Activated naive CD4-positive, alpha-beta T cell treated with anti-CD3 and anti-CD28 coated beads, Interleukin-2, amount 10 ng/mL, durations not matched to agents 7 days and 5 days (primary cell): ENCODE measurements around the gene ZBTB46.
"Not testable (repeated sequence)": the region's sequence is repeated elsewhere in the genome, so short reads cannot be mapped to it uniquely, and the experiment has no call there.

Experiments used
- CTCF ChIA-PET: fragments of 350-600 bp; sonication (Branson Sonifier 250); formaldehyde crosslinking; loops from one replicate; lab custom pipeline; 2021; ENCODE audit warnings: antibody characterized with exemption; lab: Charles Lee
- DNase-seq: peaks from one replicate; pipeline ENCODE4 v3.0.0-alpha.2; 2020
- H3K27ac Mint-ChIP-seq: one replicate; pipeline ENCODE4 v1.8.0; 2021; ENCODE audit warnings: mild to moderate bottlenecking, moderate library complexity, mixed read lengths
- H3K27me3 Mint-ChIP-seq: one replicate; pipeline ENCODE4 v1.8.0; 2021; ENCODE audit warnings: mild to moderate bottlenecking, mixed read lengths
- H3K36me3 Mint-ChIP-seq: one replicate; pipeline ENCODE4 v1.8.0; 2021; ENCODE audit warnings: mixed read lengths
- H3K4me1 Mint-ChIP-seq: one replicate; pipeline ENCODE4 v1.8.0; 2021; ENCODE audit warnings: mixed read lengths
- H3K4me3 Mint-ChIP-seq: one replicate; pipeline ENCODE4 v1.8.0; 2021; ENCODE audit warnings: mild to moderate bottlenecking, moderate library complexity, mixed read lengths
- H3K9me3 Mint-ChIP-seq: one replicate; pipeline ENCODE4 v1.8.0; 2021; ENCODE audit warnings: mixed read lengths

The ZBTB46 gene

GRCh38 chr20:63730189-63730733, 100.8 kb downstream of the ZBTB46 start:
- H3K4me3 Mint-ChIP-seq, H3K27me3 Mint-ChIP-seq, H3K27ac Mint-ChIP-seq, H3K9me3 Mint-ChIP-seq, CTCF ChIA-PET: not testable (repeated sequence)
- H3K4me1 Mint-ChIP-seq, result peaks cover 42% of the 10 kb centered on the region
- H3K36me3 Mint-ChIP-seq, result peaks cover 41% of the 10 kb centered on the region
- peak; percentile 21 for DNase-seq

- CTCF ChIA-PET, result interaction anchor here (1.4 kb wide), 1 partner anchor 11 kb away, joined by 3 read pairs; no protein-coding TSS in a partner anchor
- not testable (repeated sequence) for H3K4me3 Mint-ChIP-seq
Observed at GRCh38 chr20:63722967-63723622, 108.0 kb downstream of the ZBTB46 start.

GRCh38 chr20:63718996-63719395, 112.1 kb downstream of the ZBTB46 start:
- H3K4me3 Mint-ChIP-seq, result no peak overlapping the region
- no peaks in the 10 kb centered on the region for H3K27me3 Mint-ChIP-seq
- H3K4me1 Mint-ChIP-seq, result peaks cover 19% of the 10 kb centered on the region
- no peak for DNase-seq
- peaks cover 68% of the 10 kb centered on the region for H3K36me3 Mint-ChIP-seq
- H3K27ac Mint-ChIP-seq, result peak overlapping the region; percentile 9
- CTCF ChIA-PET, result interaction anchor here (1.6 kb wide), 1 partner anchor 10 kb away, joined by 4 read pairs; the partner anchor contains the start of genes ARFRP1 and ZGPAT
- H3K9me3 Mint-ChIP-seq, result peaks cover 19% of the 10 kb centered on the region

More at GRCh38 chr20:63722967-63723622, 108.0 kb downstream of the ZBTB46 start:
- DNase-seq, H3K27me3 Mint-ChIP-seq, H3K27ac Mint-ChIP-seq: not testable (repeated sequence)
- peaks cover 33% of the 10 kb centered on the region for H3K4me1 Mint-ChIP-seq
- H3K9me3 Mint-ChIP-seq, result peaks cover 18% of the 10 kb centered on the region
- peaks cover 61% of the 10 kb centered on the region for H3K36me3 Mint-ChIP-seq

- DNase-seq, result no peak
- peaks cover 77% of the 10 kb centered on the region for H3K36me3 Mint-ChIP-seq
- H3K9me3 Mint-ChIP-seq, result peaks cover 23% of the 10 kb centered on the region
- peaks cover 31% of the 10 kb centered on the region for H3K4me1 Mint-ChIP-seq
- H3K27ac Mint-ChIP-seq, result no peak overlapping the region
- H3K4me3 Mint-ChIP-seq, result no peak overlapping the region
- CTCF ChIA-PET, result interaction anchor here (1.2 kb wide), 1 partner anchor 22 kb away, joined by 3 read pairs; the partner anchor contains the start of gene LIME1
- no peaks in the 10 kb centered on the region for H3K27me3 Mint-ChIP-seq
Observed at GRCh38 chr20:63714858-63715257, 116.2 kb downstream of the ZBTB46 start.

- Mint-ChIP-seq H3K9me3 (peaks cover 17% of the 10 kb centered on the region), H3K4me3 (no peak overlapping the region), H3K36me3 (peaks cover 65% of the 10 kb centered on the region), H3K27me3 (no peaks in the 10 kb centered on the region), H3K4me1 (peaks cover 44% of the 10 kb centered on the region), H3K27ac (peak overlapping the region; percentile 39)
- DNase-seq, result no peak
- CTCF ChIA-PET, result interaction anchor here (0.6 to 0.9 kb wide), 2 partner anchors 11 to 24 kb away, joined by 3 read pairs; partner anchors contain the start of gene LIME1
Observed at GRCh38 chr20:63712191-63712590, 118.9 kb downstream of the ZBTB46 start.

GRCh38 chr20:63711085-63711645, 119.9 kb downstream of the ZBTB46 start:
- H3K4me3 Mint-ChIP-seq, result peak overlapping the region; percentile 33
- peaks cover 17% of the 10 kb centered on the region for H3K9me3 Mint-ChIP-seq
- no peak for DNase-seq
- peaks cover 64% of the 10 kb centered on the region for H3K36me3 Mint-ChIP-seq
- H3K4me1 Mint-ChIP-seq, result peaks cover 51% of the 10 kb centered on the region
- H3K27ac Mint-ChIP-seq, result no peak overlapping the region
- no peaks in the 10 kb centered on the region for H3K27me3 Mint-ChIP-seq
- CTCF ChIA-PET, result interaction anchor here (0.9 kb wide), 1 partner anchor 25 kb away, joined by 3 read pairs; the partner anchor contains the start of gene LIME1

GRCh38 chr20:63709149-63709527, 121.9 kb downstream of the ZBTB46 start:
- CTCF ChIA-PET, result interaction anchor here (1.5 to 2.0 kb wide), 2 partner anchors 10 to 30 kb away, joined by 4 to 8 read pairs; partner anchors contain the start of gene SLC2A4RG
- Mint-ChIP-seq H3K36me3 (peaks cover 64% of the 10 kb centered on the region), H3K27ac (no peak overlapping the region), H3K9me3 (peaks cover 5% of the 10 kb centered on the region), H3K27me3 (no peaks in the 10 kb centered on the region), H3K4me3 (peak overlapping the region; percentile 80), H3K4me1 (peaks cover 49% of the 10 kb centered on the region)
- DNase-seq, result peak; percentile 20

GRCh38 chr20:63708301-63709148, 122.5 kb downstream of the ZBTB46 start:
- H3K36me3 Mint-ChIP-seq, result peaks cover 61% of the 10 kb centered on the region
- CTCF ChIA-PET, result interaction anchor here (0.9 to 2.9 kb wide), 10 partner anchors 10 to 171 kb away, joined by 3 to 14 read pairs (median 5); partner anchors contain the start of genes LIME1, PTK6, SLC2A4RG and TPD52L2
- peak overlapping the region; percentile 71 for H3K27ac Mint-ChIP-seq
- no peaks in the 10 kb centered on the region for H3K27me3 Mint-ChIP-seq
- peak; percentile 23 for DNase-seq
- peak overlapping the region; percentile 80 for H3K4me3 Mint-ChIP-seq
- peaks cover 49% of the 10 kb centered on the region for H3K4me1 Mint-ChIP-seq
- H3K9me3 Mint-ChIP-seq, result peaks cover 5% of the 10 kb centered on the region

GRCh38 chr20:63707558-63708300, 123.3 kb downstream of the ZBTB46 start, which contains the start of the genes ARFRP1 and ZGPAT:
TSS of gene ARFRP1 (minus strand) at chr20:63707976. CDS start at chr20:63707091, 885 bp downstream.
TSS of gene ZGPAT (plus strand) at chr20:63708039. CDS start at chr20:63708581, 542 bp downstream.
- Mint-ChIP-seq H3K27me3 (no peaks in the 10 kb centered on the region), H3K4me3 (peak within 1 kb of the TSS; percentile 80), H3K36me3 (peaks cover 57% of the 10 kb centered on the region), H3K27ac (peak within 1 kb of the TSS; percentile 80), H3K4me1 (peaks cover 48% of the 10 kb centered on the region), H3K9me3 (peaks cover 5% of the 10 kb centered on the region)
- CTCF ChIA-PET, result interaction anchor here (0.7 to 2.9 kb wide), 17 partner anchors 8 to 266 kb away, joined by 3 to 14 read pairs (median 3); partner anchors contain the start of genes LIME1, PTK6, SLC2A4RG and TPD52L2
- peak; percentile 91 for DNase-seq

- peaks cover 50% of the 10 kb centered on the region for H3K36me3 Mint-ChIP-seq
- H3K9me3 Mint-ChIP-seq, result no peaks in the 10 kb centered on the region
- peak overlapping the region; percentile 80 for H3K27ac Mint-ChIP-seq
- peak; percentile 82 for DNase-seq
- H3K4me1 Mint-ChIP-seq, result peaks cover 46% of the 10 kb centered on the region
- no peaks in the 10 kb centered on the region for H3K27me3 Mint-ChIP-seq
- CTCF ChIA-PET, result interaction anchor here (0.6 to 2.9 kb wide), 16 partner anchors 9 to 267 kb away, joined by 3 to 14 read pairs (median 3); partner anchors contain the start of genes PTK6, SLC2A4RG and TPD52L2
- peak overlapping the region; percentile 80 for H3K4me3 Mint-ChIP-seq
Observed at GRCh38 chr20:63706852-63707557, 124.1 kb downstream of the ZBTB46 start.

- DNase-seq, result peak; percentile 19
- Mint-ChIP-seq H3K9me3 (no peaks in the 10 kb centered on the region), H3K36me3 (peaks cover 43% of the 10 kb centered on the region), H3K27ac (peak overlapping the region; percentile 80), H3K4me3 (peak overlapping the region; percentile 80), H3K27me3 (no peaks in the 10 kb centered on the region), H3K4me1 (peaks cover 42% of the 10 kb centered on the region)
- CTCF ChIA-PET, result interaction anchor here (0.6 to 2.9 kb wide), 8 partner anchors 31 to 158 kb away, joined by 3 to 14 read pairs (median 4); partner anchors contain the start of genes LIME1, SLC2A4RG and TPD52L2
Observed at GRCh38 chr20:63706027-63706695, 124.9 kb downstream of the ZBTB46 start.
